HG02678 (cell line): ENCODE measurements around the gene MYPN.
"Not testable (repeated sequence)": the region's sequence is repeated elsewhere in the genome, so short reads cannot be mapped to it uniquely, and the experiment has no call there.

Experiments used
- ATAC-seq: cut with Tn5 transposase; IDR thresholded peaks from one replicate; pipeline ENCODE4 v1.9.1; 2021; ENCODE audit warnings: mild to moderate bottlenecking, moderate library complexity; ENCODE audit not compliant: unreplicated experiment

The MYPN gene

DNA sequence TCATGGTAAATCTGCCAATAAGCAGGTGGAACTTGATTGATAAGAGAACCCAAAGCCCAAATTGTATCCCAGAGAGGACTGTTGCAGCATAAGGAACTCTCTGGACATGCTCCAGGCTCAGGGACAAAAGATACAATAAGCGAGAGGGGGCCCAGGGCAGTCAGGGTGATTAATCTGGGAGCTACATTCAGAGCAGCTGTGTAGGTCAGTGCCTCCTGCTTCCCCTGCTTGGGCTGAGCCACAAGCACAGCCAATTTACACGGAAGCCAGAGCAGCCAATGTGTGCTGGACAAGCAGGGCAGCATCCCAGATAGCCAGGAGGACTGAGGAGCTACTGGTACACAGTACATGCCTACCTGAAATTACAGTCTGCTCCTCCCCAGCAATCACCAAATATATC, 24.2 kb downstream of the MYPN start:
- no peak for ATAC-seq

DNA sequence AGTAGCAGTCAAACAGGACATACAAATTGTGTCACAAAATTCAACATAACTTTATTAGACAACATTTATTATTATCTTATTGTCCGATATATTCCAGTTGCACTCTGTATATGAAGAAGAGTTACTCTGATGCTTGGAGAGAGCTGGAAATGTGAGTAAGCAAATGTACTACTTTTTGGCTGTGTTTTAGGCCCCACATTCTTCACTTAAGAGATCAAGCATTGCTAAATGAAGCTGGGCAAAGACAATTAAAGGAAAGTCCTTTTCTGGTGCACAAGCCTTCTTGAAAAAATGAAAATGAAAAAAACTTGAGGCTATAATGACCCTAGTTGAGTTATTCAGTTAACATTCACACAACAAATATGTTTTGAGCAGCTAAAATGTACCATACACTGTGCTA, 26.1 kb downstream of the MYPN start:
- ATAC-seq: no peak

DNA sequence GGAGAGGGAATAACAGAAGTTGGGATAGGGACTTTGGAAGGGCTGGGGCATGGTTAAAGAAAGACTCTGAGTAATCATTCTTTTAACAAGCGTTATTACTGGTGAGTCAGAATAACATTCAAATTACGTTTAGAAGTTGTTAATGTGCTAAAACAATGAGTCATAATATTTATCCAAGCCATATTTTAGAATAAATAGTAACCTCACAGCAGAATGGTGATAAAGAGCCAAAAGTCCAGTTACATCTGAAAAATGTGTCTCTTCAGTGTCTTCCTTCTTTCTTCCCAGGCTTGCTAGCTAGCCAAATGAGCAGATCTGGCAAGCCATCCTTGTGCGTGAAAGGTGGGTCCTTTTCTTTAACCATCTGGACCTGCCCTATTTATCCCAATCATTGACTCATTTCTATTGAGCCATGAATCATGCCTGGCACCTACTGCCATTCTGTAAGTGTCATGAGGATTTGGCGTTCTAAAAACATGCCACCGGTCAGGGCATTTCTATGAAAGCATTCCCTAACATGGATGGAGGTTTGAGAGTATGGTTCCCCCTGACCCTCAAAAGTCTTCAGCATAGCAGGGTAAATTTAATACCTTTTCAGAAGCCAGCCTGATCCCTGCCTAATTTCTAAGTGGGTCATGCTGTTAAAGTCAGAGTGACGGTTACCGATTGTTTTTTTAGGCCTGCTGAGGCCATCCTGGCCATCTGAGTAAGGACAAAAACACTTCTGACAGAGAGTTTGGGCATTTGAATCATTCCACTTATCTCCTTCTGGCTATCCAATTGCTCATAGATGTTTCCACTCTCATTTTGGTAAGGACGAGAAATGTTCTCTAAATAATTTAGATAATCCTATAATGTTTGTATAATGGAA, 26.9 kb downstream of the MYPN start:
- ATAC-seq: no peak

DNA sequence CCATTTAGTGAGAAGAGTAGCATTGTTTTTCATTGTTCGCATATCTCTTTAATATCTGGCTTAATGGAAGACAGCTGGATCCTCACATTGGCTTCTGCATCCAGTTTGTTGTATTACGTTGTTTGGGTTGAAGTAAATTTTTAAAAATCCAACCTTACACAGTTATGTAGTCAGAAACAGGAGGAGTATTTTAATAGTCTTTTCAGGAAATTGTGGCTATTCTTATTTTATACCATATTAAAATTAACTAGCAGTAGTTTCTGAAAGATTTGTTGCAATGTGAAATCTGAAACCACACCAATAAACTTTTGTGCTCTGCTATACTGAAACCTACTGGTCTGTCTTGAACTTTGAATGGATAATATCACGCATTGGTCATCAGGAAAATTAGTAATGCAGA, 27.9 kb downstream of the MYPN start:
- no peak for ATAC-seq

DNA sequence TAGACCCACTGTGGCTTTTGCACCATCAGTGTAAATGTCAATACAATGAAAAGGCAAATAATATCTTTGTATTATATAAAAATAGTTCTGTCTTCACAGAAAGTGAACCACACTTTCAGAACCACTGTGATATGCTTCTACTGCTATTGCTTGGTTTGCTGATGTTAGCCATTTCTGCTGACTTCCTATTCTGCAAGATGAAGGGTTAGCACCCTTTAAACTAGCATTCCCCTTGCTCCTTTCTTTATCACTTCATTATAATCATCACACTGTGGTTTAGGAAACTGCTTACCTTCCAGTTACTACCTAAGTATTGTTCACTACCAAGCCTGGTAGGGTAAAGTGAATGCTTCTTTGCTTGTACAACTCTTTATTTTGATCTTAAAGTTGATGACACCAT, 29.2 kb downstream of the MYPN start:
- no peak for ATAC-seq

DNA sequence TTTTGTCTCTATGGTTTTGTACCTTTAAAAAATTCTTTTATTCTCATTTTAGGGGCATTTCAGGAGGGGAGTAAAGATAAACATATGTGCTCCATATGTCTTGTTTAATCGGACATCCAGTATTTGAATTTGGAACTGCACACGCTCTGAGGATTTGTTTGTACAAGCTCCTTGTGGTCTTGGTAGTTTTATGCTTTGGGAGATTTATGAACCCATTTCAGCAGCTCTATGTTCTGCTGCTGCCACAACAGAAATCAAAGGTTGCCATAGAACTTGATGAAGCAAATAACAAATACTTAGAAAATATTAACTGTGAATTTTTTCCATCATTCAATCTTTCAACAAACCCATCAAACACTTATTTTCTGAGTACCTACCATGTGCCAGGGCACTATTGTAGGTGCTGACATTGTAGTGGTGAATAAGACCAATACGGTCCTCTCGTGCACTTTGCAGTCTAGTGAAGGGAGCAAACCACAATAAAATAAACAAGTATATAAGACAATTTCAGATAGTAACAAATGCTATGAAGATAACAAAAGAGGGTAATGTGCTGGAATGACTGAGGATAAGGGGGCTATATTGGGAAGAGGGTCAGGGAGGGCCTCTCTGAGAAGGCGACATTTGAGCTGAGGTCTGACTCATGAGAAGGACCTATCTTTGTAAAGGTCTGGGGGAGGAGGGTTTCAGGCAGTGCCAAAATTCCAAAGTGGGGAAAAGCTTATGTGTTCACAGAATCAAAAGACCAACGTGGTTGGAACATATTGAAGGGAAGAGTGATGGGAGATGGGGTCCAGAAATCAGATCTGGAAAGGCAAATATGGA, 30.4 kb downstream of the MYPN start:
- no peak for ATAC-seq

DNA sequence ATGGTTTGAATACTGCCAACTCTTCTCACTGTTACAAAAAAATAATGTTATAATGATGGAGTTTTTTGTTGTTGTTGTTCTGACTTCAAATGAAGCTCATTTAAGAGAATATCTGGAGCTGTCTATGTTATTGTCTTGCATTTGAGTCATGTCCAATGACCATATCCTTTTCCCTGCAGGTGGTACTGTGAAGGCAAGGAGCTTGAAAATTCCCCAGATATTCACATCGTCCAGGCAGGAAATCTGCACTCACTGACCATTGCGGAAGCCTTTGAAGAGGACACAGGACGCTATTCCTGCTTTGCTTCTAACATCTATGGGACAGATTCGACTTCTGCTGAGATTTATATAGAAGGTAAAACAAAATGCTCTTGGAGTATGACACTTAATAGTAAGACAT, 33.5 kb downstream of the MYPN start:
- no peak for ATAC-seq

DNA sequence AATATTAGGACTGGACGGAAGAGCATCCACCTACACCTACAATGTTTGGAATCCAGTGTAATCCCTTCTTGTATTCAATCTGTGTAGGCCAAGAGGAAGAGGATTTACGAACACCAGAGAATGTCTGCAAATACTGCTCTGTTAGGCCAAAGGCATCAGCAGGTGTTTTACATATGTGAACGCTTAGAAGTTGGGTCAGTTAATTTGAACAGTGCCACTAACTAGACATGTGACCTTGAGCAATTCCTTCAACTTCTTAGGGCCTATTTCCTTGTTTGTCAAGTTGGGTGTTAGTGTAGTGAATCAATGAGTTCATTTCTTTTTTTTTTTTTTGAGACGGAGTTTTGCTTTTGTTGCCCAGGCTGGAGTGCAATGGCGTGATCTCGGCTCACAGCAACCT, 35.4 kb downstream of the MYPN start:
- no peak for ATAC-seq

DNA sequence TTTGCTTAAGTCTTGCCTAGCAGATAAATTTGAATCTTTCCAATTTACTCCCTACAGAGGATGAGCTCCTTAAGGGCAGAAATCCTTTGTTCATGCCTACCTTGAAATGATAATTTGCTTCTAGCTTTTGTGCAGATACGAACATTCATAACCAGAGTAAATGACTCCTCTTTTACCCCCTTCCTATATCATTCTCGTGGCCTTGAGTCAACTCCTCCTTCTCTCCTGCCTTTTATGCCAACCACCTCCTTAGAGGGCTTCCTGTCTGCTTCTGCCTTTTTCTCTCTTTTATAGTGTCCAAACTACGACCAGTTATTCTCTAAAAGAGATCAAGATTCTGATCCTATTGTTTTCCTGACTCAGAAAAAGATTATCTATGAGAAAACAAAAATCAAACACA, 36.4 kb downstream of the MYPN start:
- no peak for ATAC-seq

DNA sequence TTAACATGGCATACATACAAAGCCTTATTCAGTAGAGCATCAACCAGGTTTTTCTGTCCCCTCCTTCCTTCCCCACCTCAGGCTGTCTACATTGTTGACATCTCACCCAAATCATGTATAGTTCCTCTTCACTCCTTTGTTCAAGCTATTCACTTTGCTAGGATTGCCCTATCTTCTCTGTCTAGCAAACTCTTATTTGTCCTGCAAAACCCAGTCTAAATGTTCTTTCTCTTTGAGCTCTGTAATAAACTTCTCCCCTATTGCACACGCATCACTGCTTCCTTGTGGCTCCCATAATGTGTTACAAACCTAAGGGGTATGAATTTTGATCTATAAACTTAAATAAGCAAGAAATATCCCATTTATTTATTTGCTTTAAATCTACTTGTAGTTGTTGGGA, 36.8 kb downstream of the MYPN start:
- no peak for ATAC-seq

DNA sequence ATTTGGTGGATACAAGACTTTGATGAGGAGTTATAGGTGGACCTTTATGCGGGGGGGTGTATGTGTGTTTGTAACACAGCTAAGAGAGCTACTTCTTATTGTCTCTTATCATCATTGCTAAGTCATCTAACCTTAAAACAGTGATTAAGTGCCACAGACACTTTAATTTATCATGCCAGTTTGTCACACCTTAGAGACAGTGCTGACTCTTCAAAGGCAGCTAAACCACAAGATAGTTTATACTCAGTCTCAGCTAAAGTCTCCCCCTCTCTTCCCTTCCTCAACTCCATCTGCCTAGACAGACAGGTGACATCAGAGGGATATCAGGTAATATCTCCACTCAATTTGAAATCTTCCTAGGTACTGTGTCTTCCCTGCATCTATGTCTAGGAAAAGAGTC, 42.2 kb downstream of the MYPN start:
- ATAC-seq: no peak

DNA sequence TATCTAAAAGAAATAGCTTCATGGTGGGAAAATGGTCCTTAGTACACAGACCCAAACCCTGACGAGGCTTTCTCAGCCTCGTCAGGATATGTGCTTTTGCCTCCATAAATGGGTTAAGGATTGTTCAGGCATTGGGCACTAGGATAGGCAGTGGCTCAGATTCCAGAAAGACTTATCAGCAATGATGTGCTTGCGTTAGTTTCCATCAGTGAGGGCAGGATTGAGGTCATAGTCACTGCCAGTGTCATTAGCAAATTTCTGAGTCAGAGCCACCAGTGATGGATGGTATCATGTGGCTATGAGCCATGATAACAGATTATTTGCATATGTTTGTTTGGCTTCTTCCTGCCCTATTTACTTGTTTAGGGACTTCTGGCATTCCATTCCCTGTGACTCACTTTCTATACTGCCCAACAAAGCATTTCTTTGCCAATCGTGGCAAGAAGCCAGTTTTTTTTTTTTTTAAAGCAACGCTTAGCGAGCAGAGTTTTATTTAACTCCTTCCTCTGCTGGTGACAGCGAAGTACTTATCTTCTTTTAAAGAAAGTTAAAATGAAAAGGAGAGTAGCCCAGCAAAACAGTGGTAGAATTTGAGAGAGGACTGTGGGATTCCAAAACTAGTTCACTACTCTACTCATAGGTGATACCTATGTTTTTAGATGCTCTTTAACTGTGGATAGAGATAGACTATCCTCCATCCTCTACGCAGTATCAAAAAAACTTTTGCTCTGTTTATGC, 44.4 kb downstream of the MYPN start:
- no peak for ATAC-seq

DNA sequence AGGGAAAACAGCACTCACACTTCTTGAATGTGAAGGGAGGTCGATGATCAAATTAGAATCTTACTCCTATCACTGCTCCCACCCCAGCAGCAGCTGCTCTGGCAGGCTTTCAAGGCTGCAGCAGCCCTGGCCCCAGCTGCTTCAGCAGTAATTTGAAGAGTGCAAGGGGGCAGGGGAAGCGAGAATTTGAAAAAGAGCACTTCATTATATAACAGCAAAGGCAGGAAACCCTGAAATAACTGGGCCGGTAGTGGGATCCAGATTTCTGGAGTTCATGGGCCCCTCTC, 44.9 kb downstream of the MYPN start:
- ATAC-seq: no peak

DNA sequence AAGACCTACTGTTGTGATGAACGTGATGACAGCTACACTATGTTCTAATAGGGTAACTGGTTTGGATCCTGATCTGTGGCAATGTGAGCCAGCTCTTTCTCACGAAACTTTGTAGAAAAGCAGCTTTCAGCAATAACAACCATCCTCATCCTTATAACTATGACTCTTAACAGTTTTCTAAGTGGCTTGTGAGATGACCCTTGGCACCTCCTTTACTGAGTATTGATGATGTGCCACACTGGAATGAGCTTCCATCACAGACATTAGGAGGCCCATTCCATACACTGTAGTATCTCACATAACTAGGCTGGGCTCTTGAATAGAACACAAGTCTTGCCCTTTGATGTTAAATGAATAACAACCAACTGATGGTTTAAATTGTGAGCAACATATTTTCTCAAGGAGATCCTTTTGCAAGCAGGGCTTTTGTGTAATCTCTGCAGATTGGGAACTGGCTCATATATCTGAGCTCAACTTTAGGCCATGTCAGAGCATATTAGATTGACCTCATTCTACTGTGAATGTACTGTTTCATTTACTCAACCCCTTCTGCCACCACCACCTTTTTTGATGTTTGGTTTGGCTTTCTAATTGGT, 46.4 kb downstream of the MYPN start:
- ATAC-seq: no peak

DNA sequence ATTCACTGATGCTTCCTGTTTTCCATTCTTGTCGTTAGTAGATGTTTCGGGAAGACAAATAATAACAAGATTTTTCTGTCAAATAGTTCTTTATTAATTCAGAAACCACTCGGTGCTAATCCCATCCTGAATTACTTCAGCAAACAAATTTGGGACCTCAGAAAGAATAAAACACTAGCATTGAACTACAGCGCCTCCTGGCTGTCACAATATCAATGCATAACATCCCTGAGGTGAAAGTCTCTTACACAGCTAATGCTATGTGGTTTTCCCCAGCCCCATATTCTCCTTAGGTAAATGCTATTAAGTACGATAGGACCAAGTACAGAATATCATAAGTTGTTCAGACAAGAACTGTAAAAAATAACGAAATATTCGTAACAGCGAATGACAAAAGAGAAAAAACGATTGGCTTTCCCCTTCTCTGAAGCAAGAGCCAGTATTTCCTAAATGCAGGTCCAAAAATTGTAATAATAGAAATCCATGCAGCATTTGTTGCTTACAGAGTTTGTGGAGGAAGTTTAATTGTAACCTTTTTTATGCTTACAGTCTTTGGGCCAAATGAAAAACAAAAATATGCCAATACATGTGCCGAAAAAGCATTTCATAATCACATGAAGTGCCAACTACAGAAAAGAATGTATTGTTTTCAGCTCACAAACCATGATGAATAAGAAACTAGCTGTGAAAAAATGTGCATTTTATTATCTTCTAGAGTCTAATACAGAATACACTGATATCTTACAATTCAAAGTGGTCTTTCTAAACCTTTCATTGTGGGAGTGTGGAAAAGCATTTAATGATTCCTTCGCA, 47.3 kb downstream of the MYPN start:
- ATAC-seq: peak; percentile 42

DNA sequence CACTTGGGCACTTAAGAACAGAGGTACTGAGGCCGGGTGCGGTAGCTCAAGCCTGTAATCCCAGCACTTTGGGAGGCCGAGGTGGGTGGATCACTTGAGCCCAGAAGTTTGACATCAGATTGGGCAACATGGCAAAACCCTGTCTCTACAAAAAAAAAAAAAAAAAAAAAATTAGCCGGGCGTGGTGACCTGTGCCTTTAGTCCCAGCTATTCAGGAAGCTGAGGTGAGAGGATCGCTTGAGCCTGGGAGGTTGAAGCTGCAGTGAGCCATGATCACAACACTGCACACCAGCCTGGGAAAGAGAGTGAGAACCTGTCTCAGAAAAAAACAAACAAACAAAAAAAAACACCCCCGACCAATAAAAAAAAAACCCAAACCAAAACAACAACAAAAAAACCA, 48.2 kb downstream of the MYPN start:
- not testable (repeated sequence) for ATAC-seq

DNA sequence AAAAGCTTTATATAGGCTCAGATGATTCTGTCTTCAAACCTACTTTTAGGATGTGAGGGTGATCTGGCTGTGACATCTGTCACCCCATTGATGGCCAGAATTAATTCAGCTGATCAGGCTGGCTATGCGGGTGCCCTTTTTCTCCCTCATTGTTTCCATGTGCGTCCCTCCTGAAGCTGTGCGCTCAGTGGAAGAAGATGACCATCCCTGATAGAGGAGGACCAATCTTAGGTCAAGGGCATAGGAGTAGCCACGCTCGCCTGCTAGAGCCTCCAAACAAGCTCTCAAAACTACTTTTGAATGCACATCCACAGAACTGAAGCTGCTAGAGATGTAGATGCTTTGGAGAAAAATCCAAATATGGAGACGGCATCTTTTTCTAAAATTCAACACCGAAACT, 48.7 kb downstream of the MYPN start:
- ATAC-seq: no peak

DNA sequence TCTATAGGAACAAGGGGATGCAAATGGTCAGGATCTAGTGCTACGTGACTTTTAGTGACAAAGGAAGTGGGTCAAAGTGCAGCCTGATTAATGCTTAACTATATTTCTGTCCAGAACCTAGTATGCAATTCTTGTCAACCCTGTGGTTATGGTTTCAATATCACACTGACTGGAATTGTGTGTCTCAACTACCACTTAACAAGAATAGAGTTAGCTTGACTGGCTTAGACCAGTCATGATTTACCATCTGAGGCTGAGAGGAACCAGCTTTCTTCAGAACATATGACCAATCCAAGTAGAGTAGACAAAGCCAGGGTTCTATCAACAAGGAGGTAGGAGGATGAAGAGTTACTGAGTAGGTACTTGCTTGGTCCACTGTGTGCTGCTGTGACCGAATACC, 54.4 kb downstream of the MYPN start:
- ATAC-seq: peak; percentile 97

DNA sequence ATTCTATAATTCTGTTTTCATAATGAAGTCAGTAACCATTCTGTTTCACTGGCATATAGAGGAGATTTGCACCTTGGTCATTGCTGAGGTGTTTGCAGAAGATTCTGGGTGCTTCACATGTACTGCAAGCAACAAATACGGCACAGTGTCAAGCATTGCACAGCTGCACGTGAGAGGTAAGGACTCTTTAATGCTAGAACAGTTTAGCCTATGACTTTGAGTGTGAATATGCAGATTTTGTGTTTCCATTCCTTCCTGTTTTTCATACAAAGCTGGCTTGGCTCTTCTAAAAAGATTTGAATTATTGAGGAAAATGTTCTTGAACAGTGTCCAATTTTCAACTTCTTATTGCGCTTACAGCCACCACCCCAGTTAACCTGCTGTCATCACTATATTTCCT, 56.4 kb downstream of the MYPN start:
- ATAC-seq: no peak

DNA sequence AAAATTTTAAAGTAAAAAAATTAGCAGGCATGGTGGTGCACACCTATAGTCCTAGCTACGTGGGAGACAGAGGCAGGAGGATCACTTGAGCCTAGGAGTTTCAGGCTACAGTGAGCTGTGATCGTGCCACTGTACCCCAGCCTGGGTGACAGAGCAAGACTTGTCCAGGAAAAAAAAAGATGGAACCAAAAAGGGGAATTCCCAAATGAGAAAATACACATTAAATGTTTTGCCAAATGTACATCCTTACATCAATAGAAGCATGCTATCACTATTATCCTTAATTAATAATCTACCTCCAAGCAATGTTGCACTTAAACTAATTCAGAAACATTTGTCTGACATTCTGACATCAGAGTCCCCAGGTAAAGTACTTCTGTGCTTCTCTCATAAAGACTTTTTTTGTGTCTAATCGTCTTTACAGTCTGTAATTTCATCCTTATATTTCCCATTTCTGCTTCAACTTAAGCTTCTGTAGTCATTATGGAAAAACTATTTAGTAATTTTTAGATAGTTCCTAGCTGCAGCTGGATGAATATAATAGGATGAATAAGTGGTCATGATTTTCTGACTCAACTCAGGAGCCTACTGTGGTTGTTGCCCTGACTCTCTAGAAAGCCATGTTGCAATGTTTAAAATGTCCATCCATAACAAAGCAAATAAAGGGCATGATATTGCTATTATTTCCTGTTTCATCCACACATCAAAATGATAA, 57.7 kb downstream of the MYPN start:
- no peak for ATAC-seq
